Measurements from ENCODE around the gene RAMAC.

DNA sequence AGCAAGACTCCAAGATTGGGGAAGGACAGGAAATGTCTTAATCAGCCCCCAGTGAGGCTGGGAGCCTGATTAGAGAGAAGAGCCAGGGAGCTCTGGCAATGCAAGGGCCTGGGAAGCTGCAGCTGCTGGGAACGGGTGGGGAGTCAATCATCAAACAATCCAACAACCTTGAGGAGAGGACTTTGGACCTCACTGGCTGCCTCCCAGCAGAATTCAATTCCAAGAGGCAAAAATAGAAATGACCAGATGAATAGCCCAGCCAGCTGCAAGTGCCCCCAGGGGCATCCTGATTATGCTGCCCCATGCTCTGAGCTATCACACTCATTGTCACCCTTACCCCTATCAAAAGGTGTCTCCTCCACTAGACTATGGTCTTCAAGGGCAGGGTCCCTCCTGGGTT is 27.4 kb upstream of the RAMAC start:
- TF ChIP-seq EZH2 (IDR thresholded peaks at IDR 0.05; ENCODE audit: low read depth): no peak
- TF ChIP-seq, protein P1, sequence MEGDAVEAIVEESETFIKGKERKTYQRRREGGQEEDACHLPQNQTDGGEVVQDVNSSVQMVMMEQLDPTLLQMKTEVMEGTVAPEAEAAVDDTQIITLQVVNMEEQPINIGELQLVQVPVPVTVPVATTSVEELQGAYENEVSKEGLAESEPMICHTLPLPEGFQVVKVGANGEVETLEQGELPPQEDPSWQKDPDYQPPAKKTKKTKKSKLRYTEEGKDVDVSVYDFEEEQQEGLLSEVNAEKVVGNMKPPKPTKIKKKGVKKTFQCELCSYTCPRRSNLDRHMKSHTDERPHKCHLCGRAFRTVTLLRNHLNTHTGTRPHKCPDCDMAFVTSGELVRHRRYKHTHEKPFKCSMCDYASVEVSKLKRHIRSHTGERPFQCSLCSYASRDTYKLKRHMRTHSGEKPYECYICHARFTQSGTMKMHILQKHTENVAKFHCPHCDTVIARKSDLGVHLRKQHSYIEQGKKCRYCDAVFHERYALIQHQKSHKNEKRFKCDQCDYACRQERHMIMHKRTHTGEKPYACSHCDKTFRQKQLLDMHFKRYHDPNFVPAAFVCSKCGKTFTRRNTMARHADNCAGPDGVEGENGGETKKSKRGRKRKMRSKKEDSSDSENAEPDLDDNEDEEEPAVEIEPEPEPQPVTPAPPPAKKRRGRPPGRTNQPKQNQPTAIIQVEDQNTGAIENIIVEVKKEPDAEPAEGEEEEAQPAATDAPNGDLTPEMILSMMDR (conservative IDR thresholded peaks at IDR 0.05): no peak
